HUDEP-2 (cell line): ENCODE results near the gene SPI1.
A peak's percentile ranks its signal among the peaks of the same experiment; 100 is the strongest.

ENCODE experiments used
- DNase-seq, 76 experiments: peaks; one replicate each; lab custom pipeline; 2025; ENCODE audit not compliant: unreplicated experiment in 76 of 76; lab: John Stamatoyannopoulos, UW

Gene SPI1

GRCh38 chr11:47389577-47390421 is 11.5 kb upstream of the SPI1 start:
- no peak for DNase-seq

DNA sequence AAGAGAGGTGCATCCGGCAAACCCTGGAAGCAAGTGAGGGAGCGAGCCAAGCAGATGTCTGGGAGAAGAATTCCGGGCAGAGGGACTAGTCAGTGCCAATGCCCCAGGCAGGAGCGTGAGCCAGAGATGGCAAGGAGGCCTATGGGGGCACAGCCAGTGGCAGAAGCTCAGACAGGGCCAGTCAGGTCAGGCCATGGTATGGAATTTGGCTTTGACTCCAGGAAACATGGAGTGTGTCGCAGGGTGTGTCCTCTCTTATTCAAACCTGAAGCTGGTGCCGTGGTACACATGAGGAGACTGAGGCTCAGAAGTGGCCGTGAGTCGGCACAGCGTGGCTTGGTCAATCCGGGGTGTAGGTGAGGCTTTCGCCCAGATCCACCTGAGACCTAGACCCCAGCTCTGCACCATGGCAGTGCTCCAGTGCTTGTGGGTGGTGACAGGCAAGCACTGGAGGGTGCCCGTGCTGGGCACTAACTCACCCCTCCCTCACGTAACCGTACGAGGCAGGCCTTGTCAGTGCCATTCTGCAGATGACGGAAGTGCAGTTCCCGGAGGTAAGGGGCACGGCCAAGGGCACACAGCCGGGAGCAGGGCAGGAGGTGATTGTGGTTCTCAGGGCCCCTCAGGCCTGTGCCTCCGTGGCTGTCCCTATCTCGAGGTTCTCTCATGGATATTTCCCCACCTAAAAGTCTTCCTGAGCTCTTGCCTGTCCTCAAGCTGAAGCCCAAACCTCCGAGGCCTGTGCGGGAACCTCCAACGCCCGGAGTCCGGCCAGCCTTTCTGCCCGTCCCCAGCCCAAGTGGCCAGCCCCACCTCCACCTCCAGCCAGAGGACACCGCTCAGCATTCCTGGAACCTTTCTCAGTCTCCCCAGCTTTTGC is 10.6 kb upstream of the SPI1 start:
- DNase-seq = no peak

DNA sequence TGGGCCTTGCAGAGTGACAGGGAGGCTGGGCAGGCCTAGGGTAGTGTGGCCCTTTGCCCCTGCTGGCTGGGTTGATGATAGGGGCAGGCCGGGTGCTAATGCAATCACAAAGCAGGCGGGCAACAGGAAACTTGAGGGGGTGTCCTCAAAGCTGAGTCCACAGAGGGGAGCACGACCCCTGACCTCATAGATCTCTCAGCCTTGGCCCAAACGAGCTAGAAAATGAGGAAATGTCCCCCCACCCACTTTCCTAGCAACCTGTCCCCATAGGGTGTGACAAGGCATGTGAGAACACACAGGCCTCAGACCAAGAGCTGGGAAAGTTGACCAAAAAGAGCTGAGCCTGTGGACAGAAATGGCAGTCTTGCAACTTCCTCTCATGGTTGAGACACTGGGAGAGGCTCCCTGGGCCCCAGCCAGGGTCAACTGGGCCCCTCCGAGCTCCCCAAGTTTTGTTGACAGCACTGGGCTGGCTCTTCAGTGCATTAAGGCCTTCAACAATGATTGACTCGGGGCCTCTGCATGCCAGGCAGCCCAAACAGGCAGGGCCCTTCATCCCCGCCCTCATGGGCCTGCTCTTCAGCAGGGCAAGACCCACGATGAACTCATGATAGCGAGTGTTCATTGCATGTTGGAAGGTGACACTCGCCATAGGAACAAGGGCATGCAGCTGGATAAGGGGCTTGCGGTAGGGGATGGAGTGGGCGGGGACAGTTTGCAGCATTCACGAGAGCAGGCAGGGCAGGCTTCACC is 9.8 kb upstream of the SPI1 start:
- DNase-seq = no peak

DNA sequence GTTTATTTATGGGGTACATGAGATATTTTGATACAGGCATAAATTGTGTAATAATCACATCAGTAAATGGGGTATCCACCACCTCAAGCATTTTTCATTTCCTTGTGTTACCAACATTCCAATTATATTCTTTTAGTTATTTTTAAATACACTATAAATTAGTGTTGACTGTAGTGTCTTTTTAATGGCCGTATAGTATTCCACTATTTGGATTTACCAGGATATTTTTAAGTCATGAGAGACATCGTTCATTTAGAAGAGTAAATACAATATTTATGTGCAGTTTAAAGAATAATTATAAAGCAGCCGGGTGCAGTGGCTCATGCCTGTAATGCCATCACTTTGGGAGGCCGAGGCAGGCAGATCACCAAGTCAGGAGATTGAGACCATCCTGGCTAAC is 6.2 kb upstream of the SPI1 start:
- DNase-seq = no peak

- no peak for DNase-seq
Measured at GRCh38 chr11:47383071-47383470, 4.7 kb upstream of the SPI1 start.

- no peak for DNase-seq
Measured at GRCh38 chr11:47380078-47380477, 1.7 kb upstream of the SPI1 start.

GRCh38 chr11:47379317-47379716 is 970 bp upstream of the SPI1 start:
- no peak for DNase-seq

DNA sequence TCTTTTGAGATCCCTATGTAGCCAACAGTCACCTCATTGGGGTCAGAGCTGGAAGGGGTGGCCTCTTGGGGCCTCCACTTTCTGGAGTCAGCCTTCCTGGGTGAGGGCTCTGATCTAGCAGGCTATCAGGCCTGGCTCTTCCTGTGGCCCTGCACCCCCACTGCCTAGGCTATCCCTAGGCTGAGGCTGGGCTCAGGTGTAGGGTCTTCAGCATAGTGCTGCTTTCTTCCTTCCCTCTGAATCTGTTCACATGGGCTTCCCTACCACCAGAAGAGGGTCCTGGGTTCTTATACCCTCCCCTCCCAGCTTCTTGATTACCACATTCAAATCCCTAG is 456 bp upstream of the SPI1 start:
- no peak for DNase-seq

- peak in 57 of 76 experiments; percentile 5 to 76 (median 48) for DNase-seq
Measured at GRCh38 chr11:47377571-47378009, 757 bp downstream of the SPI1 start.

GRCh38 chr11:47376525-47377371 is 1.6 kb downstream of the SPI1 start:
- peak in 55 of 76 experiments; percentile 9 to 71 (median 43) for DNase-seq

DNA sequence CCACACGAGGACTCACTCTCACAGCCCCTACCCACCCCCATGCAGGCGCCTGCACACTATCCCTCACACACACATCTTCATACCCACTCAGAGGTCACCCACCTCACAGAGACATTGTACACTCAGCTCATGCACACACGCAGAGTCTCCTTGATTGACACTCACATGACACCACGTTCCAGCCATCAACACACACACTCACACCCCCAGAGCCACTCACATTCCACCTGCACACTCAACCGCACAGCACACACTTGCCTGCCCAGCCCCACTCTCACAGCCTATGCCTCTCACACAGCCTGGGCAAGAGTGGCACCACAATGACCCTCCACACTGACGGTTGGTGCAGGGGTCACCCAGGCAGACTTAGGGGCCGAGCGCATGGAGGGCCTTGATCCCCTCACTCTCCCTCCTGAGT is 2.2 kb downstream of the SPI1 start:
- peak in 1 of 76 experiments; percentile 3 for DNase-seq

- no peak for DNase-seq
Measured at GRCh38 chr11:47375546-47376085, 2.7 kb downstream of the SPI1 start.

DNA sequence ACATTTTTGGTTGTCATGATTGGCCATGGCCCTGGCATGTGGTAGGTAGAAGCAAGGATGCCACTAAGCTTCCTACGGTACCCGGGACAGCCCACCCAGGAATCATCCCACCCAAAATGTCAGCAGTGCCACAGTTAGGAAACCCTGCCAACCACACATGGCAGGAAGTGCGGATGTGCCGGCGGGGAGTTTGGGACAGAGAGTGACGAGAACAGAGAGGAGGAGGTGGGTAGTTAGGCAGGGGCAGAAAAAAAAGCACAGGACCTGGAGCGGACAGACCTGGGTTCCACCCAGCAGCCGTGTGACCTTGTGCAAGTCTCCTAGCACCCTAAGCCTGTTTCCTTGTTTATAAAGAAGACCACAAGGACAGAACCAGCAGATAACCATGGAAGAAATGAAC is 3.3 kb downstream of the SPI1 start:
- no peak for DNase-seq

- DNase-seq = no peak
Measured at GRCh38 chr11:47374720-47375019, 3.7 kb downstream of the SPI1 start.

DNA sequence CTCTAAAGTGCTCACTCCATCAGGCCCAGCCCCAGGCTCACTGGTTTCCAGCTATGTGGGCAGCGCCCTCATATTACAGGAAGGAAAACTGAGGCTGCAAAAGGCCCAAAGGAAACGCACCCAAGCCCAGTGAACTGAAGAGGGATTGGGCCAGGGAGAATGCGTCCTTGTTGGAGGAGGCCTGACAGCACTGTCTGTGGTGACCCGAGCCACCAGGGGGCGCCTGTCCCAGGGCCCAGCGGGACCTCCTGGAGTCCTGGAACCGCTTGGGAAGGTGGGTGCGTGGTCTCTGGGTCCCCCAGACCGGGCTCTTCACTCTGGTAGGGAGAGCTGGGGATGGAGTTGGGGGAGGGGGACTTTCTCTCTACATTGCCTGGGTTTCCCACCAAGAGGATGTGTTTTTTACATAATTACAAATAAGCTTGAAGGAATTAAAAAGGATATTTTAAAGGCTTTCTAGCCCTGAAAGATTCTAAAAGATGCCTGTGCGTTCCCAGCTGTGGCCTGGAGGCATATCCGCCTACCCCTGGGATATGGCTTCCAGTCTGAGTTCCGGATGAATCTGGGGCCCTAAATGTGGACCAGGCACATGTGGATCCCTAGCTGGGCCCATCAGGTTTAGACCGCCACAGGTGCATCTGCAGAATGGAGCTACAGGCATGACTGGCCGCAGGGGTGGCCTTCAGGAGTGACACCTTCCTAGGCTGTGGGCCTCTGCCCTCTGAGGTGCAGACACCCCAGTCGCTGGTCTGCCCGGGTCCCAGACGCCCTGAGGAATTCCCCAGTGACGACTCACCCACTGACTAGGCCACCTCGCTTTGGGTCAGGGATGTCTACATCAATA is 4.2 kb downstream of the SPI1 start:
- DNase-seq = peak in 67 of 76 experiments; percentile 8 to 81 (median 59)

- no peak for DNase-seq
Measured at GRCh38 chr11:47372422-47372821, 5.9 kb downstream of the SPI1 start.

- peak in 2 of 76 experiments; percentile 8 to 10 for DNase-seq
Measured at GRCh38 chr11:47369676-47370075, 8.7 kb downstream of the SPI1 start.

GRCh38 chr11:47366020-47366490 is 12.3 kb downstream of the SPI1 start:
- no peak for DNase-seq

DNA sequence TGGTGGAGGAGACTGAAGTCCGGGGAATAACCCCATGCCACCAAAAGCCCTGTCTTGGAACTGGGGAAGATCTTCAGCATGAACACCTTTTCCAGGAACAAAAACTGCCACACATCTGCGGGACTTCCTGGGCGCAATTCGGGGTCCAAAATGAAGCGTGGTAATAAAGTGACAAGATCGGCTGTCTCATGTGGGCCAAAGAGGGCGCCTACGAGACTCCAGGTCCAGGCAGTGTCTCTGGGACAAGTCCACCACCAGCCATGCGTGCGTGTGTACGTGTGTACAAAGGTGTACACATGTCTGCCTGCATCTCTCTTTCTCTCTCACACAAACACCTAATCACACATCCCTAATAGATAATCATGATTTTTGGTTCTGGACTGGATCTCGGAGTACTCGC is 16.9 kb downstream of the SPI1 start:
- no peak for DNase-seq
